GM12875 (cell line): ENCODE data around the gene NKX2-3.

Experiments used
- H3K4me3 ChIP-seq: one replicate; pipeline ENCODE4 v1.5.1; 2011; ENCODE audit warnings: low read depth, low read length, control low read depth
- CTCF ChIP-seq: IDR thresholded peaks from 2 replicates; pipeline ENCODE4 v1.5.1; 2011; ENCODE audit warnings: low read depth, mild to moderate bottlenecking, control low read depth, inconsistent platforms, low read length, moderate library complexity, borderline replicate concordance; ENCODE audit not compliant: insufficient read depth

NKX2-3 gene

GRCh38 chr10:99522470-99523250 lies 10.1 kb upstream of the NKX2-3 start:
- no peak overlapping the region for H3K4me3 ChIP-seq
- no peak for TF ChIP-seq CTCF

- no peak for TF ChIP-seq CTCF
- H3K4me3 ChIP-seq, result no peak overlapping the region
These were observed 9.4 kb upstream of the NKX2-3 start for GRCh38 chr10:99523251-99523773.

GRCh38 chr10:99524050-99524666 lies 8.6 kb upstream of the NKX2-3 start:
- no peak overlapping the region for H3K4me3 ChIP-seq
- no peak for TF ChIP-seq CTCF

- TF ChIP-seq CTCF, result no peak
- H3K4me3 ChIP-seq, result no peak overlapping the region
These were observed 7.9 kb upstream of the NKX2-3 start for GRCh38 chr10:99524736-99525380.

- no peak for TF ChIP-seq CTCF
- no peak overlapping the region for H3K4me3 ChIP-seq
These were observed 6.8 kb upstream of the NKX2-3 start for GRCh38 chr10:99525897-99526296.

- H3K4me3 ChIP-seq, result no peak overlapping the region
- no peak for TF ChIP-seq CTCF
These were observed 5.8 kb upstream of the NKX2-3 start for GRCh38 chr10:99526861-99527504.
